Ishikawa (cell line): ENCODE data around the gene USP12.
A peak's percentile ranks its signal among the peaks of the same experiment; 100 is the strongest.

Experiments
- CEBPB ChIP-seq: IDR thresholded peaks from 2 replicates; pipeline ENCODE4 v1.6.1; 2012
- EGR1 ChIP-seq: IDR thresholded peaks from 2 replicates; pipeline ENCODE4 v1.6.1; 2012
- FOXM1 ChIP-seq: IDR thresholded peaks from 2 replicates; pipeline ENCODE4 v1.6.1; 2012; ENCODE audit warnings: low read depth, borderline replicate concordance
- RAD21 ChIP-seq: IDR thresholded peaks from 2 replicates; pipeline ENCODE4 v1.6.1; 2012; ENCODE audit warnings: low read depth
- TAF1 ChIP-seq: IDR thresholded peaks from 2 replicates; pipeline ENCODE4 v1.6.1; 2012; ENCODE audit warnings: low read depth, mild to moderate bottlenecking
- TCF12 ChIP-seq: IDR thresholded peaks from 2 replicates; pipeline ENCODE4 v1.6.1; 2012; ENCODE audit warnings: low read depth
- YY1 ChIP-seq: IDR thresholded peaks from 2 replicates; pipeline ENCODE4 v1.6.1; 2012; ENCODE audit warnings: low read depth
- ZBTB7A ChIP-seq: IDR thresholded peaks from 2 replicates; pipeline ENCODE4 v1.6.1; 2012; ENCODE audit warnings: low read depth
- TF ChIP-seq, protein P1 (sequence below): IDR thresholded peaks from 2 replicates; pipeline ENCODE4 v1.6.1; 2012
- TF ChIP-seq, protein P2 (sequence below): IDR thresholded peaks from 2 replicates; pipeline ENCODE4 v1.6.1; 2012; ENCODE audit warnings: low read depth, mild to moderate bottlenecking

DNA sequence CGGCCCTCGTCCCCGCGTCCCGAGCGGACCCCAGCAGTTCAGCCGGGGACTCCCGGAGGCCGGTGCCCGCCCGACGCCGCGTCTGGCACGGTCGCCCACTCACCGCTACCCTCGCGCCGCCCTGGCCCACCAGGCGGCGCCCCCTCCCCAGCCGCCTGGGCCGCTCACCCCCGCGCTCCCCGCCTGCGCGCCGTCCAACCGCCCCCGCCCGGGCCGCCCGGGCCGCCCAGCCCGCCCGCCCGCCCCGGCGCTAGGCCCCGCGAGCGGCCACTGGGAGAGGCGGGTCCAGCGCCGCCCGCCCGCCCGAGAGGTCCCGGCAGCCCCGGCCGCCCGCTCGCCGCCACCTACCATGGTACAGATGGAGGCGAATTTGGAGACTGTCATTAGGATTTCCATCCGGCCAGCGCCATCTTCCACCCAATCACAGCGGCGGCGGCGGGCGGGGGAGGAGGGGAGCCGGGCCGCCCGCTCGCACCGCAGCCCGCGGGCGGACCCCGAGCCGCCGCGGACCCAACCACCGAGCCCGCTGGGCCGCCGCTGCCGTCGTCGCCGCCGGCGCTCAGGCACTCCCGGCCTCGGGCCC, at the start of gene USP12:
- TF ChIP-seq TAF1 (no peak), FOXM1 (no peak), RAD21 (no peak; the same call in 1 of the 2 replicates), YY1 (no peak), TCF12 (no peak), EGR1 (peak; percentile 33; the same call in 1 of the 2 replicates), ZBTB7A (peak; percentile 38; the same call in 1 of the 2 replicates), CEBPB (no peak)
- TF ChIP-seq, protein P1, sequence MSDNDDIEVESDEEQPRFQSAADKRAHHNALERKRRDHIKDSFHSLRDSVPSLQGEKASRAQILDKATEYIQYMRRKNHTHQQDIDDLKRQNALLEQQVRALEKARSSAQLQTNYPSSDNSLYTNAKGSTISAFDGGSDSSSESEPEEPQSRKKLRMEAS, result no peak
- TF ChIP-seq, protein P2, sequence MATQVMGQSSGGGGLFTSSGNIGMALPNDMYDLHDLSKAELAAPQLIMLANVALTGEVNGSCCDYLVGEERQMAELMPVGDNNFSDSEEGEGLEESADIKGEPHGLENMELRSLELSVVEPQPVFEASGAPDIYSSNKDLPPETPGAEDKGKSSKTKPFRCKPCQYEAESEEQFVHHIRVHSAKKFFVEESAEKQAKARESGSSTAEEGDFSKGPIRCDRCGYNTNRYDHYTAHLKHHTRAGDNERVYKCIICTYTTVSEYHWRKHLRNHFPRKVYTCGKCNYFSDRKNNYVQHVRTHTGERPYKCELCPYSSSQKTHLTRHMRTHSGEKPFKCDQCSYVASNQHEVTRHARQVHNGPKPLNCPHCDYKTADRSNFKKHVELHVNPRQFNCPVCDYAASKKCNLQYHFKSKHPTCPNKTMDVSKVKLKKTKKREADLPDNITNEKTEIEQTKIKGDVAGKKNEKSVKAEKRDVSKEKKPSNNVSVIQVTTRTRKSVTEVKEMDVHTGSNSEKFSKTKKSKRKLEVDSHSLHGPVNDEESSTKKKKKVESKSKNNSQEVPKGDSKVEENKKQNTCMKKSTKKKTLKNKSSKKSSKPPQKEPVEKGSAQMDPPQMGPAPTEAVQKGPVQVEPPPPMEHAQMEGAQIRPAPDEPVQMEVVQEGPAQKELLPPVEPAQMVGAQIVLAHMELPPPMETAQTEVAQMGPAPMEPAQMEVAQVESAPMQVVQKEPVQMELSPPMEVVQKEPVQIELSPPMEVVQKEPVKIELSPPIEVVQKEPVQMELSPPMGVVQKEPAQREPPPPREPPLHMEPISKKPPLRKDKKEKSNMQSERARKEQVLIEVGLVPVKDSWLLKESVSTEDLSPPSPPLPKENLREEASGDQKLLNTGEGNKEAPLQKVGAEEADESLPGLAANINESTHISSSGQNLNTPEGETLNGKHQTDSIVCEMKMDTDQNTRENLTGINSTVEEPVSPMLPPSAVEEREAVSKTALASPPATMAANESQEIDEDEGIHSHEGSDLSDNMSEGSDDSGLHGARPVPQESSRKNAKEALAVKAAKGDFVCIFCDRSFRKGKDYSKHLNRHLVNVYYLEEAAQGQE, result no peak
